Stimulated activated CD8-positive, alpha-beta memory T cell treated with anti-CD3 and anti-CD28 coated beads, Interleukin-15, amount 100 ng/mL, for 1 hour (primary cell): Measurements from ENCODE around the gene SNRNP27.
"Not testable (repeated sequence)": the region's sequence is repeated elsewhere in the genome, so short reads cannot be mapped to it uniquely, and the experiment has no call there.

Experiments used
- DNase-seq: peaks from one replicate; pipeline ENCODE4 v3.0.0-alpha.2; 2020; ENCODE audit warnings: low read depth

The SNRNP27 gene

GRCh38 chr2:69893684-69894551 is at the start of gene SNRNP27:
Gene SNRNP27, plus strand, starts transcription at chr2:69893956. Its CDS starts 29 bp downstream, at chr2:69893985.
- peak; percentile 71 for DNase-seq

GRCh38 chr2:69843993-69844392 is 49.8 kb upstream of the SNRNP27 start:
- no peak for DNase-seq

DNA sequence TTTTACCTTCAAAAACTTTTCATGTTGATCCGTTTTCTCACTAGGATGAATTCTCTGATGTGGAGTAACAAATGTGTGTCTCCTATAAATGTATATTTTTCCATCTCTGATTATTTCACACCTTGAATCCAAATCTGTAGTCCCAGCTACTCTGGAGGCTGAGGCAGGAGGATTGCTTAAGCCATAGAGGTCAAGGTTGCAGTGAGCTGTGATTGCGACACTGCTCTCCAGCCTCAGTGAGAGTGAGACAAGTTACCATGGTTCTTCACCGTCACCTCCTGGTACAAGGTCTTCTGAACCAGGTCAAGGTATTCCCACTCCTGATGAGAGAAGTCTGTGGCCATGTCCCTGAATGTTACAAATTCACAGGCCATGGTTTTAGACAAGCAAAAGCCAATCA is 49.2 kb upstream of the SNRNP27 start:
- no peak for DNase-seq

GRCh38 chr2:69846182-69847067 is 47.3 kb upstream of the SNRNP27 start:
- DNase-seq, result no peak

GRCh38 chr2:69847068-69847828 is 46.5 kb upstream of the SNRNP27 start:
- no peak for DNase-seq

DNA sequence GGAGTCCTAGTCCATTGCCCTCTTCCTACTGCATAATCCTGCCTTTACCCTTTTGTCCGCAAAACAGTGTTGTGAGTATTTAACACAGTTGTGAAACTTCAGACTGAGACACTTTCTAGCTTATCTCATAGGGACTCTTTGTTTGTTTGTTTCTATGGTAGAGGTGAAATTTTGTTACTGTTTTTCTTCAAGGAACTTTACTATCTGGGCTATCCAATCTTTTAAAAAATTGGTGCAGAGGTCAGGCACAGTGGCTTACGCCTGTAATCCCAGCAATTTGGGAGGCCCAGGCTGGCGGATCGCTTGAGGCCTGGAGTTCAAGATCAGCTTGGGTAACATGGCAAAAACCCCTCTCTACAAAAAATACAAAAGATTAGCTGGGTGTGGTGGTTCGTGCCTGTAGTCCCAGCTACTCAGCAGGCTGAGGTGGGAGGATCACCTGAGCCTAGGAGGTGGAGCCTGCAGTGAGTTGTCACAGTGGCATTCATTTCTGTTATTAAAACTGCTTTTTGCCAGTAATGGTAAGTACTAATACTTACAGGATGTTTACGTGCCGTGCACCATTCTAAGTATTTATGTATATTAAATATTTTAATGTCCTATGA is 45.5 kb upstream of the SNRNP27 start:
- DNase-seq, result no peak

GRCh38 chr2:69858261-69858660 is 35.5 kb upstream of the SNRNP27 start:
- DNase-seq, result no peak

DNA sequence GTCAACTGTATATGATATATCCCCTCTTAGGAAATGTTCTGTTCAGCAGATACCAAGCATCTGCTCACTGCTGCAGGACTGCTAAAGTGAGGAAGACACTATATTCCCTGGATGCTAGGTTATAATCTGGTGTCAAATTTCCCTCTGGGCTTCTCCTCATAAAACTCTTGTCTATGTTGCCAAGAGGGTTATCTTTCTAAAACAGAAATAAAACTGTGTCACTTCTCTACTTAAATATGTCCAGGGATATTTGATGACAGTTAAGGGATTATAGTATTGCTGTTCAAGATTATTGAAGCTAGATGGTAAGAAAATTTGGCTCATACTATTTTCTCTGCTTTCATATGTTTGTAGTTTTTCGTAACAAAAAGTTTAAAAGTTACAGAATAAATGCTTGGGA is 30.5 kb upstream of the SNRNP27 start:
- DNase-seq, result no peak

- DNase-seq, result no peak
Observed at GRCh38 chr2:69888451-69888850, 5.3 kb upstream of the SNRNP27 start.

- DNase-seq, result no peak
Observed at GRCh38 chr2:69889302-69889701, 4.5 kb upstream of the SNRNP27 start.

DNA sequence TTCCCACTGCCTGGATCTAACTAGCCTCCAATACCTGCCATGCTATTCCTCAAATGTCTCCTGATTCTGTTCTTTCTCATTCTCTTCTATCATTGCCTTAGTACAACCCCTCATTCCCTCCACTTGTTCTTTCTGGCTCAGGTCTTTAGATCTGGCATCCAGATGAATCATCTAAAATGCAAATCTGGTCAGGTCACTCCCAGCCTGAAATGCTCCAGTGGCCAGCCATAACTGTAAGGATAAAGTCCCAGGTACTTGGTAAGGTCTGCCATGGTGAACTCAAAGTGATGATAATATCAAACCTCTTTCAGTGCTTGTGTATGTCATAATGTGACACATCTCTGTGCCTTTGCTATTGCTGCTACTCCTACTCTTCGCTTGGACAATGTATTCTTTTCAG is 2.9 kb upstream of the SNRNP27 start:
- no peak for DNase-seq

- not testable (repeated sequence) for DNase-seq
Observed at GRCh38 chr2:69892838-69893424, 825 bp upstream of the SNRNP27 start.

DNA sequence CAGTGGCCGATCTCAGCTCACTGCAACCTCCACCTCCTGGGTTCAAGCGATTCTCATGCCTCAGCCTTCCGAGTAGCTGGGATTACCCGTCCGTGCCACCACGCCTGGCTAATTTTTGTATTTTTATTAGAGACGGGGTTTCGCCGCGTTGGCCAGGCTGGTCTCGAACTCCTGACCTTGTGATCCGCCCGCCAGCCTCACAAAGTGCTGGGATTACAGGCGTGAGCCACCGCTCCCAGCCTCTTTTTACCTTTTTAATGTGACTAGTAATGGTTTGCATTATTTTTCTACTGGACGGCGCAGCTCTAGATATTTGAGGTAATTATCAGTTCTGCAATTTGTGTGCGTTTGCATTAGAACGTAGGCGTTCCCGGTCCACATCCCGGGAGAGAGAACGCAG is 981 bp downstream of the SNRNP27 start:
- DNase-seq, result not testable (repeated sequence)

DNA sequence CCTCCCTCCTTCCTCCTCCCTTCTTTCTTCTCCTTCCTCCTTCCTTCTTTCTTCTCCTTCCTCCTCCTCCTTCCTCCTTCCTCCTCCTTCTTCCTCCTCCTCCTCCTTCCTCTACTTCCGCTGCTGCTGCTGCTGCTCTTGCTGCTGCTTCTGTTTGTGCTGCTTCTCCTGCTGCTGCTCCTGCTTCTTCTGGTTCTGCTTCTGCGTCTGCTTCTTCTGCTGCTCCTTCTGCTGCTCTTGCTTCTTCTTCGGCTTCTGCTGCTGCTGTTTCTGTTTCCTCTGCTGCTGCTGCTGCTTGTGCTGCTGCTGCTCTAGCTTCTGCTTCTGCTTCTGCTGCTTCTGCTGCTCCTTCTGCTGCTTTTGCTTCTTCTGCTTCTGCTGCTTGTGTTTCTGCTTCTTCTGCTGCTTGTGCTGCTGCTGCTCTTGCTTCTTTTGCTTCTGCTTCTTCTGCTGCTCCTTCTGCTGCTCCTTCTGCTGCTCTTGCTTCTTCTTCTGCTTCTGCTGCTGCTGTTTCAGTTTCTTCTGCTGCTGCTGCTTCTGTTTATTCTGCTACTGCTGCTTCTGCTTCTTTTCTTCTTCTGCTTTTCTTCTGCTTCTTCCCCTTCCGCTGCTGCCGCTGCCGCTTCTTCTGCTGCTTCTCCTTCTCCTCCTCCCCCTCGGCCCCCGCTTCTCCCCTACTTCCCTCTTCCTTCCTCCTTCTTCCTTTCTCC is 8.6 kb downstream of the SNRNP27 start:
- DNase-seq, result no peak

DNA sequence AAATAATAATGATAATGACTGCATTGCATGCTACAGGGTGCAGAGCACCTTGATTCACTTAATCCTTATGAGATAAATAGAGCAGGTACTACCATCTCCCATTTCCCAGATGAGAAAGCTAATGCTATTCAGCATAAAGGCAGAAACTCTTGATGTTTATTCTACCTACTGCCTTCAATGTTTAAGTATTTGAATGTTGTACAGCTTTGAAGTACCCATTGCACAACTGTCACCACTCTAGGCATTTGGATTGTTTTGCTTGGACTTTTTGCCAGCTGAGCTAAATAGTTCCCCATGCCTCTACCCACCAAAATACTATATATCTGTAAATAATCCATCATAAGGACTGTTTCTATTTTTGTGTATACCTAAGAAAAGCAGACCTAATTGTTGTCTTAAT is 13.5 kb downstream of the SNRNP27 start:
- DNase-seq, result no peak

DNA sequence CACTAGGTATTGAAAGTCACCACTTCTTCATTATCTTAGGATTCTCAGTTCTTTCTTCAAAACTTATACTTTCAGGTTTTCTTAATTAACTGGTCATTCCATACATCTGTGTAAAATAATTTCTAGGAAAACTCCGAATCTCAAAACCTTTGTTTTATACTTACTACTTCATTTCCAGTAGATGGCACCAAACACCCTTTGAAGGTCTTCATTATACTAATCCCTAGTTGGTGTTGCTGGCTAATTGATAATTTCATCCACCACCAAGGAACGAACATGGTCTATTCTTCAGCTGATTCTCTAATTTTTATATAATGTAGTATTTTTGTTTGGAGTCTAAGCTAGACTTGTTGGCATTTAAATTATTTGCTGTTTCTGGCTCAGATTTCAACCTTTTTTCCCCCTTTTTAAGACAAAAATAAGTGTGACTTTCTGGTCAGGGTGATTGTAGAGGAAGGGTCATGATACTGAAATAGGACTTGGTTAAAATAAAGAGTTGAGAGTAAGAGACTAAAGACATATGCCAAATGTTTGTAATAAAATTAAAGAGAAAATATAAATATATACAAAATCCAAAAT is 18.3 kb downstream of the SNRNP27 start:
- no peak for DNase-seq

DNA sequence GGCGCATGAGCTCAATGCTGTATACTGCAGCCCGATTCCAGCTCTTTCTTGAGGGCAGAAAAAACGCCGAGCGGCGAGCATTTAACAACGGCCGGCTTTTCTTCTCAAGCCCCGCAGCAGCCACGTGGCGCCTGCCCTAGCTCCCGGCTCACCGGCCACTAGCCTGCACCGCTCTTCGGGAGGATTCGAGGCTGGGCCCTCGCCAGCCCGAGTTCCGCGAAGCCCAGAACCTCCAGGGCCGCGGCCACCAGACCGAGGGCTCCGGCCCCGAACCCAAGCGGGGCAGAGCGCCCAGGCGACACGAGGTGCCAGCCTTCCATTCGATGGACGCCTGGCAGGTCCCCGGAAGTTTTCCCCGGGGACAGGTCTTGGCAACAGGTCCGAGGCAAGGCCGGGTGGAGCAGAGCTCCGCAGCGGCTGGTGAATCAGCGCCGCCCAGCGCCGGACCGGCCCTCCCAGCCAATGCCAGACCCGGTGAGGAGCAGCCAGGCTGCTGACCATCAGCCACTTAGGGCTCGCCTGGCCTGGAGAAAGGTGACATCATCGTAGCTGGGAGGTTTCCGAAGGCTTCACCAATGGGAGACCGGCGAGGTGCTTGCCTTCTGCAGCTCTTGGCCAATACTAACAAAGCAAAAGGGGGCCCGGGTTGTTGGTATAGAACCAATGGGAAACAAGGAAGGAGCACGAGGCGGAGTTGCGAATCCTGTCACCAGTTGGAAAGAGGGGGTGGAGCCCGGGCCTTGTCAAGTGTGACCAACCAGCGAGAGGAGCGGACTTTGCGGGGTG is 20.6 kb downstream of the SNRNP27 start:
- peak; percentile 99 for DNase-seq

DNA sequence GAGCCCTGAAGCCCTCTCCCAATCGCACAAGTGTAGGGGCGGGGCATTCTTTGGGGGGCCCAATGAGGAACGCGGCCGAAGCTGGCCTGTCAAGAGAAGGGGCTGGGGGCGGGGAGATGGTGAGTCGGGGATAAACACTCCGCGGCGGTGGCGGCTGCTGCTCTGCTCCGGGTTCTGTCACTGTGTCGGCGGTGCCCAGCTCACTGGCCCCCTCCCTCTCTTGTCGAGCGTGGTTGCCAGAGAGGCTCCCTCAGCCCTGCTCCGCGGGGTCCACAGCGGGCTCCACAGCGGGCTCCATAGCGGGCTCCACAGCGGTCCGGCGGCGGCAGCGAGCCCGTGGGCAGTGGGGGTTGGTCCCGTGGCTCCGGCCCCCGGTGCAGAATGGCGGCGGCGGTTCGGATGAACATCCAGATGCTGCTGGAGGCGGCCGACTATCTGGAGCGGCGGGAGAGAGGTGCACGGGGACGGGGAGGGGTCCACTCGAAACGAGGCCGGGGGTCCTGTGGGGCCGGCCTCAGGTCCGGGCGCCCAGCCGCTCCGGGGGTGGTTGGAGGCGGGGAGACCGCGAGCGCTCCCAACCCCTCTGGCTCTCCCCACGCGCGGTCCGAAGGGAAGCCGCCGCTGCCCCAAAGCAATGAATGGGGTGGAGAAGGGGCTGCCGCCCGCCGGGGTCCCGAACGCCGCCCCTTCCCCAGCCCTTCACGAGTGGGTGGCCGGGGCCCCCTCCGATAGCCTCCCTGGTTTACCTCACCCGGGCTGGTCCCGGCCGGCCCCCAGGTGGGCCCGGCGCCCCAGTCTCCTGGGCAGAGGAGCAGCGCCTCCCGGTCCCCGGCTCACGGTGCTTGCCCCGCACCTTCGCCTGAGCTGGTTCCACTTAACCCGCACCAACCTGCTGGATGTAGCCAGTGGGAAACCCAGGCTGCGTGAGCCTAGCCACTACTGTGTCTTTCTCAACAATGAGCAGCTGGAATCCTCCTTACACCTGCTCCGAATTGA is 21.5 kb downstream of the SNRNP27 start, which contains the start of gene MXD1:
TSS of gene MXD1 (plus strand) at position 160 of the 996 bp plus-strand sequence. CDS start at position 382, 222 bp downstream.
- no peak for DNase-seq
